Measurements from ENCODE around the gene POLR3B.

Gene POLR3B

DNA sequence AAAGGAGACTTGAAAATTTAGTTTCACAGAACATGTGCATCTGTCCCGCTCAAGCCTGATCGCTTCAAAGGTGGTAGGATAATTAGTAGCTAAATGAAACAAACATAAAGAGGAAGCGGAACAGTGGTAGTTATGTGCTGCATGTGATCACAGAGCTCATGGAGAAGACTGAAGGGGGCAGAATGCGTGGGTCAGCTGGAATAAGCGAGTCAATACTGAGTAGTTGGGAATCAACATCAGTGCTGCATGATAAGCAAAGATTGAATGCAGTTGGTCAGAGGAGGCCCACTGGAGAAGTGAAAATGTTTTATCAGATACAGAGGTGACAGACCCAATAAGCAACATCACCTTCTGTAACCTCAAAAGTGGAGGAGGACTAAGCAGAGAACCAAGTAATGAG lies 130.1 kb downstream of the POLR3B start:
- ChIA-PET CTCF (interaction anchor here (0.9 kb wide), 1 partner anchor 14 kb away, joined by 4 read pairs; no protein-coding TSS in a partner anchor), POLR2A (no interaction called here)
- no peak for DNase-seq (ENCODE audit: extremely low spot score)
- TF ChIP-seq, protein P1, sequence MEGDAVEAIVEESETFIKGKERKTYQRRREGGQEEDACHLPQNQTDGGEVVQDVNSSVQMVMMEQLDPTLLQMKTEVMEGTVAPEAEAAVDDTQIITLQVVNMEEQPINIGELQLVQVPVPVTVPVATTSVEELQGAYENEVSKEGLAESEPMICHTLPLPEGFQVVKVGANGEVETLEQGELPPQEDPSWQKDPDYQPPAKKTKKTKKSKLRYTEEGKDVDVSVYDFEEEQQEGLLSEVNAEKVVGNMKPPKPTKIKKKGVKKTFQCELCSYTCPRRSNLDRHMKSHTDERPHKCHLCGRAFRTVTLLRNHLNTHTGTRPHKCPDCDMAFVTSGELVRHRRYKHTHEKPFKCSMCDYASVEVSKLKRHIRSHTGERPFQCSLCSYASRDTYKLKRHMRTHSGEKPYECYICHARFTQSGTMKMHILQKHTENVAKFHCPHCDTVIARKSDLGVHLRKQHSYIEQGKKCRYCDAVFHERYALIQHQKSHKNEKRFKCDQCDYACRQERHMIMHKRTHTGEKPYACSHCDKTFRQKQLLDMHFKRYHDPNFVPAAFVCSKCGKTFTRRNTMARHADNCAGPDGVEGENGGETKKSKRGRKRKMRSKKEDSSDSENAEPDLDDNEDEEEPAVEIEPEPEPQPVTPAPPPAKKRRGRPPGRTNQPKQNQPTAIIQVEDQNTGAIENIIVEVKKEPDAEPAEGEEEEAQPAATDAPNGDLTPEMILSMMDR (IDR thresholded peaks at IDR 0.05; ENCODE audit: control extremely low read depth, extremely low read depth, low read depth, missing control alignments): no peak

DNA sequence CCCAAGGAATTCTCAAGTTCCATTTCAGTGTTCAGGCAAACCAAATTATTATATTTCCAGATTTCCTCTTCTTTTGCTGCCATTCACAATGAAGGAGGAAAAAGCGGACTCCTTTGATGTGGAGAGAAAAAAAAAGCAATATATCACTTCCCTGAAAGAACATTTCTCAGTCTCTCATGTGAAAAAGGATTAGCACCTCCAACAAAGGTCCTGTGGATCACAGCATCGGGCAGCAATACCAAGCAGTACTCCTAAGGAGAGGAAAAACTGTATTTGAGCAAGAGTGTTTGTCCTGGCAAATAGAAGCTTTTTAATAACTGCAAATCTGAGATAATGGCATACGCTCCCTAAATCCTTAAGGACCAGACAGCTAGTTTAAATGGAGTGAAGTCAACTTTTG lies 131.3 kb downstream of the POLR3B start:
- DNase-seq (ENCODE audit: extremely low spot score): no peak
- TF ChIP-seq, protein P1 (IDR thresholded peaks at IDR 0.05; ENCODE audit: control extremely low read depth, extremely low read depth, low read depth, missing control alignments): no peak
- CTCF ChIA-PET: no interaction called here
- POLR2A ChIA-PET: no interaction called here

DNA sequence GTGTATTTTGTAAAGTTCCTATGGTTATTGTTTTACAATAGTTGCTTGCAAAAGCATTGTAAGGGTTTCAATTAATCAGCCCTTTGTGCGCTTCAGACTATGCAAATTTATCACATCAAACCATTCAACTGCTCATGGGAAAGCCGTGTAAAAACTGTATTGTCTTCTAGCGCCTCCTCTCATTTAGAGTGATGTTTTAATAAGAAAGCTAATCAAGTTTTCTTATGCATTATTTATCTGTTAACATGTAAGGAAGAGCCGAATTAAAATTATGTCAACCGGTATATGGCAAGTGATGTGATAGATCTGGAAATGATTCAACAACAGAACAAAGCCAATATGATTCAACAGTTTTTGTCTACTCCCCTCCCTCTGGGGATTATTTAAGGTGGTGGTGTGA lies 132.7 kb downstream of the POLR3B start:
- DNase-seq (ENCODE audit: extremely low spot score): no peak
- CTCF ChIA-PET: interaction anchor here (0.9 to 1.3 kb wide), 2 partner anchors 9 to 12 kb away, joined by 3 read pairs; no protein-coding TSS in a partner anchor
- TF ChIP-seq, protein P1 (IDR thresholded peaks at IDR 0.05; ENCODE audit: control extremely low read depth, extremely low read depth, low read depth, missing control alignments): no peak
- POLR2A ChIA-PET: no interaction called here

DNA sequence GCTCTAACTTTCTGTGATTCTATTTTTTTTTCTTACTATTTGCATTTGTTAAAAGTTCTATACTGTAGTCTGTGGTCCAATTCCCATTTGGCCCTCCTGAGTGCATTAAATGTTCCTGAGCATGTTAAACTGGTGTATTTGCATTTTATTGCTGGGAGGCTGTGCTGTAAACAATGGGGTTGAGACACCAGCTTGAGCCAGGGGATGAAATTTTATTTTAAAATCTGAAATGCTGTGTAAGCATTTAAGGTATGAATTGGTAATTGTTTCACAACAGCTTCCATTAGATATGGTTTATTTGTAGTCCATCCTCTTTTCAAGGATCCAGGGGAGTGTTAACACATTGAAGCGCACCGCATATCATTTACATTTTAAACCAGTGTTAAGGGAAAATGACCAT lies 135.3 kb downstream of the POLR3B start:
- CTCF ChIA-PET: interaction anchor here (1.7 kb wide), 1 partner anchor 21 kb away, joined by 4 read pairs; no protein-coding TSS in a partner anchor
- TF ChIP-seq, protein P1 (IDR thresholded peaks at IDR 0.05; ENCODE audit: control extremely low read depth, extremely low read depth, low read depth, missing control alignments): no peak
- POLR2A ChIA-PET: no interaction called here
- DNase-seq (ENCODE audit: extremely low spot score): no peak

DNA sequence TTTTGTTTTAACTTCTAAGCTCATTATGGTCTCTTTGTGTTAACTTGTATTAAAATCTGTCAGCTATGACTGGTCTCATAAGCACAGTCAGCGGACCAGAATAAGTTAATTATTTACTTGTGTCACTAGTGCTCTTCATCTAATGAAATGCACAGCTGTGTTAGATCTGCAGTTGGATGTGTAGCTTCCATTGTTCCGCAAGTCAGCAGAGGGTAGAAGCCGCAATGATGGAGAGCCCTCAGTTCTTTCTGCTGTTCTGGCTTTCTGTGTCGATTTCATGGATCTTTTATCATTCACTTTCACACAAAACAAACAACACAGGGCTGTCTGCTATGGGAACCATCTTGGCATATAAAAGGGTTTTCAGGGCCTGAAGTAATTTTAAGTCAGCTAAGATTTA lies 136.0 kb downstream of the POLR3B start:
- TF ChIP-seq, protein P1 (IDR thresholded peaks at IDR 0.05; ENCODE audit: control extremely low read depth, extremely low read depth, low read depth, missing control alignments): no peak
- DNase-seq (ENCODE audit: extremely low spot score): no peak
- ChIA-PET POLR2A (no interaction called here), CTCF (interaction anchor here (1.7 kb wide), 1 partner anchor 20 kb away, joined by 4 read pairs; no protein-coding TSS in a partner anchor)

DNA sequence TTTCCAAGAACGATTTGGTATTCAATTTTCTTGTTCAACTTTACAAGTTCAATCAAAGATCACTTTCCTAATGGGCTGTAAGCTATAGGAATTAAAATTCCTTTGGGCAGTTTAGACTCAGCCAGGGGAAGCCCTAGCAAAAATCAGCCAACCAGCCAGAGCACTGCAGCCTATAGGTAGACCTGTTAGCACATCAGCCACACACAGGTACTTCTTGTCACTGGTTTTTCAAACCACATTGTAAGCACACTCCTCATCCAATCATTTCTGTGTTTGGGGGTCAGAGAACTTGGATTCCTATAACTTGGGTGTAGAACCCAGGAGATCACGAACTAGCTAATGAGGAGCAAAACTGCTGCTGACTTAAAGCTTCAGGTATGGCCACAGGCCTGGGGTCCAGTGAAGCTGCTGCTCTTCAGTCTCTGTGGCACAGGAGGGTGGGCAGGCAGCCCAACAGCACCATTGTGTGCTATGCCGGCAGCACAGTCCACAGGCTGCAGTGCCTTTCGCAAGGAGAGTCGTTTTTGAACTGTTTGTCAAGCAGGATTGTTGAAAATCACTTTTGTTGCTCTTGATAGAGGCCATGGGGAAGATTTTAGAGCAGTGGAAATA lies 137.9 kb downstream of the POLR3B start:
- POLR2A ChIA-PET: no interaction called here
- CTCF ChIA-PET: interaction anchor here (0.9 kb wide), 1 partner anchor 17 kb away, joined by 3 read pairs; no protein-coding TSS in a partner anchor
- TF ChIP-seq, protein P1 (IDR thresholded peaks at IDR 0.05; ENCODE audit: control extremely low read depth, extremely low read depth, low read depth, missing control alignments): no peak
- no peak for DNase-seq (ENCODE audit: extremely low spot score)

All from GM10248 (cell line).